ENCODE results near the gene STX10.
"Not testable (repeated sequence)": the region's sequence is repeated elsewhere in the genome, so short reads cannot be mapped to it uniquely, and the experiment has no call there.

Gene STX10

DNA sequence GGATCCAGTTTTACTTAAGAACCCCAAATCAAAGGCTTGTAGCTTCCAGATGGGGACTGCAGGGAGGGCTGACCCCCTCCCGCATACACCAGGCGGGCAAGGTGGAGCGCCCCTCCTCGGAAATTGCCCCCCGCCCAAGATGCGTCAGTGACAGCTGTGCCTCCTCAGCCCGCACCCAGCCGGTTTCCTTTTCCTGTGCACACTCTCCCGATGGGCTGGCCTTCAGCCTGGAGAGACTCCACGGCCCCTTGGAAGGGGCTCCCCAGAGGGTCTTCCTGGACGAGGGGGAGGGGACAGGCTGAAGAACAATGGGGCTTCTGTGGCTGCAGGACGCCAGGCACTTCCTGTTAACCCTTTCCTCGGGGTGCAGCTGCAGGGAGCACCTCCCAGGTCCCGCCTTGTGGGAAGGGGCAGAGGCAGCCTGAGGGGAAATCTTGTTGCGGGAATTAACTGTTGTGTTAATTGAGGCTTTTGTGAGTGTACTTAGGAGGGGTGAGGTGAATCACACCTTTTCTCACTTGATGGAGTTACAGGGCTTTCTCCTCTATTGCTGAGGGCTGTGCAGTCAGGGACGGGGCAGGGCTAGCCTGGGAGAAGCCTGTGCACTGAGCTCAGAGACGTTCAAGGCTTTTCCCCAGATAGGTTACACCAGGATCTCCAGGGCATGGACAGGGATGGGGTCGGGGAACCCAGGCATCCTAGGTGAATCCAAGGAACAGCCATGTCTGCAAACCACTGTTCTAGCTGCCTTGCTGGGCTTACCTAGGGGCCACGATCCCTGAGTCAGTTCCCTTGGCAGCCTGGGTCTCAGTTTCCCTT lies 14.4 kb upstream of the STX10 start:
- DNase-seq, result peak; percentile 34

DNA sequence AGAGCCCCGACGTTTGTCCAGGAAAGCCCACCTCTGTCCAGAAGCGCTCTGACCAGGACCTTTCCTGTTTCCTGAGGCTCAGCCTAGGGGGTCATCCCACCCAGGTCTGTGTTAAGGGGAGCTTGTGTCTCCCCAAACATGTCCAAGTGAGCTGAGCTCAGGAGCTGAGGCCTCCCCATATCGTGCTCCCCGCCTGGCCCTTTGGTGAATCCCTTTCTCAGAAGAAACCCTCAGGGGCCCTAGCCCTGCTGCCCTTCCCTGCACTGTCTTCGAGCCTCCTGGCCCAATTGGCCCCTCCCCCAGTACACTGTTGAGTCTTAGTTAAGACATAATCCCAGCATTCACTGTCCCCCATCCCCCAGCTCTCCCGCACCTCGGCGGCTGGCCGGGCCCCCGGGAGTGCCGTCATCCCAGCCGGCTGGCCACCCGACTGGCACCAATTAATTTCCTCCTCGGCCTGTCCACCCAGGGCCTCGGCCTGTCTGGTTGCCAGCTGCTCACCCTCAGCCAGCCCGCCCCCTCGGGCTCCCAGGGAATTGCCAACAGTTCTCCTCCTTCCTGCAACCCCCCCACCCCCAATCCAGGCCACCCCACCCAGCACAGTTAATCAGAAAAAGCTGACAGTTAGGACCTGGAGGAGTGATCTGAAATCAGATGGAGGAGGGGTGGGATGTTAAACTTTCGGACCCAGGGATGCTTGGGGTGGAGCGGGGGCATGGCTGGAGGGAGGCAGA lies 13.6 kb upstream of the STX10 start:
- DNase-seq, result peak; percentile 35

DNA sequence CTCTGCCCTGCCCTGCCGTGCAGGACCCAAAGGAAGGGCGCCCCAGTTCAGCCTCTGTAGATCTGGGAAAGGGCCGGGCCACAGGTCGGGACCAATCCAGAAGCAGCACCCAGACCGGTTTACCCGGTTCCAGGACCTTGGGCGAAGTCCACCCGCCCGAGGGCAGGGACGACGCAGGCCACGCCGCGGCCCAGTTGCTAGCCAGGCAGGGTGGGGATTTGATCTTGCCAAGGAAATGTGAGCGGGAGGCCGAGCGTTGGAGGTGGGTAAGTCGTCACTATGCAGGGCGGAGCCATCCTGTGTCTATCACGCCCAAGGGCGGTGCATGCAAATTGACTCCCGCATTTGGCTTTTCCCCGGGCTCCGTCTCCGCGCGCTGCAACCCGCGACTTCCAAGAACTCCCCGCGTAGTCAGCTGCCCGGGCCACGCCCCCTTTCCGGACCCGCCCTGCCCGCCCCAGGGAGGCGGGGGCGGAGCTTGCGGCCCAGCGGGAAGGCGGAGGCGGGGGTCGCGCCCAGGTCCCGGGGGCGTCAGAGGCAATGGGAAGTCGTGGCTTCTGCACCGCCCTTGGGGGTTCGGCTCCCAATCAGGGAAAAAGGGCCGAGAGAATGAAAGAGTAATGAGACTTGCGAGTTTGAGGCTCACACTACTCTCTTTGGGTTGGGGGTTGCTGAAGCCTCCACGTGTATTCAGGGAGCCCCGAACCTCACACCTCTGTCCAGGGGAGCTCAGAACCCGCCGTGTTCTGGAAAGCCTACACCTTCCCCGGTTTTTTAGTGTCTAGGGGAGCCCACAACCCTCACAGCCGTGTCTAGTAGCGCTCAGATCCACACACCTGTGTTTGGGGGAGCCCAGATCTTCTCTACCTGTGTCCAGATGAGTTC lies 12.8 kb upstream of the STX10 start:
- peak; percentile 86 for DNase-seq

DNA sequence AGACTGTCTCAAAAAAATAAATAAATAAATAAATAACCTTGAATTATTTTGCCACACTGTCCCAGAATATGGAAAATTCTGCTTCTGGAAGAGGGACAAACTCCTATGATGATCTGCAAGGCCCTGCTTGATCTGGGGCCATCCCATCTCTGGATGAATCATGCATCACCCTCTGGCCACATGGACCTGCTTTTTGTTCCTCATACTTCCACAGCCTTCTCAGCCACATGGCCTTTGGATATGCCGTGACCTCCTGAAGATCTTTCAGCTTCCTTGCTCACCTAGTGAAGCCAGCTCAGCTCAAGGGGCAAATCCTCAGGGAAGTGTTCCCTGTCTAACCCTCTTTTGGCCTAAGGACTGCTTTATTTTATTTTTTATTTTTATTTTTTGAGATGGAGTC lies 10.4 kb upstream of the STX10 start:
- no peak for DNase-seq

DNA sequence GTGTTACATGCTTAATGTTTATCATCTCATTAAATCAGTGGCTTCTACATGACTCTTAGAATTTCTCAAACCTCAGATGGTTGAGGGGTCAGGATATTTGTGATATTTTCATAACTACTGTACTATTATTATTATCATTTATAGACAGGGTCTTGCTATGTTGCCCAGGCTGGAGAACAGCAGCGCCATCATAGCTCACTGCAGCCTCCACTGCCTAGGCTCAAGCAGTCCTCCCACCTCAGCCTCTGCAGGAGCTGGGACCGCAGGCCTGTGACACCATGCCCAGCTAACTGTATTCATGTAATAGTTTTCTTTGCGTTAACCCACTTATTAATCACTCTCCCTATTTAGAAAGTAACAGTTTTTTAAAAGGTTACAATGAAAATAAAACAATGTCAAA lies 9.5 kb upstream of the STX10 start:
- DNase-seq, result no peak

DNA sequence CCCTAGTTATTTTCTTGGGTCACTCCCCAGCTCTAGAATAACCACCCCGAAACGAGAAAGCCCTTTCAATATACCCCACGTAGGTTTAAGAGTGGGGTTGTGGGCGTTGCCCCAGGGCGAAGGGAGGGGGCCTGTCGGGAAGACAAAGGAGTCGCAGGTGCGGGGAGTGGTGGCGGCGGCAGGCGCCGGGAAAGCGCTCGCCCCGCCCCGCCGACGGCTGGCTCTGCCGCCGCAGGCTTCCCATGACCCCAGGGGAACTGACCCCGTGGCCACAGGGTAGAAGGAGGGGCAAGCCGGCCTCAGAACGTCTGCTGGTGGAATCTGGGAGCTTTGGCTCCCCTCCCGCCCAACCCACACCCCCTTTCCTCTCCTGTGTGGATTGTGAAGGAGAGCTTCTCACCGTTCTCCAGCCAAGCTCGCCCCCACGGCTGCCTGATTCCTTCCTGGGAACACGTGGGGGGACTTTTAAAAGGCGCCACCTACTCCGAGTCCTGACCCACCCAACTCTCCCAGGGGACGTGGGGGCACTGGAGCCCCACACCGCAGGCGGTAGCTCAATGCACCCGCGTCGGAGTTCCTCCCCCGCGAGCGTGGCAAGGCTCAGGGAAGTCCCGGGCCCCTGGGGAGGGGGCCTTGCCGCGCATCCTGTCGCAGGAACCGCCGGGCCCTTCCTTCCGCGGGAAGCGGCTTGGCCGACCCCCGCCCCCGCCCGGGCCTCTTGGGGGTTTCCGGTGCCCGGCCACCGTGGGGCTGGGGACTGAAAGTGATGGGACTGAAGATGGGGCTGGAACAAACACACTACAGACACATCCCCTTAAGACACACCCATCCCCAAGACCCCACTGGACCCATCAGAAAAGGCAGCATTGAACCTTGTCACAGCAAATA lies 5.5 kb upstream of the STX10 start:
- DNase-seq, result peak; percentile 93

DNA sequence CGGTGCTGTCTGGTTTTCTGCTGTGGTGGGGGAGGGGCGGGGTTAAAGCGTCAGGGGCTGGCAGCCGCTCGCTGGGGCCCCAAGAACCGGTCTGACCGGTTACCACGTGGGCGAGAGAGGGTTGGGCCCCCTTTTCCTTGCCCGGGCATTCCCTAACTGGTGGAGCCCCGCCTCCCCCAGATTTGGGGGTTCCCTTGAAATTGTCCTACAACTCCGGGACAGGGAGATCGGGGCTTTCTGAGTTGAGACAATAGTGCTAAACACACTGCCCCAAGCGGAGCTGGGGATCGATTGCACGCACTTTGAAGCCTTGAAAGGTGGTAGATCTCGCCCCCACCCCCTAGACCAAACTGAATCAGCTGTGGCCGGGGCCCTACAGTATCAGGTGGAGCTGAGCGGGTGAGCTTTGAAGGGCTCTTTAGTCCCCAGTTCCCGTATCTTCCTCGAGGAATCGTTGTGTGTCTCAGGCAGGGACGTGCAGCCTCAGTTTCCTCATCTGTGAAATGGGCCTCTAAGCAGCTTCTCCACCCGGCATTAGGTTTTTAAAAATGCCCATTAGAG lies 4.8 kb upstream of the STX10 start:
- peak; percentile 90 for DNase-seq

DNA sequence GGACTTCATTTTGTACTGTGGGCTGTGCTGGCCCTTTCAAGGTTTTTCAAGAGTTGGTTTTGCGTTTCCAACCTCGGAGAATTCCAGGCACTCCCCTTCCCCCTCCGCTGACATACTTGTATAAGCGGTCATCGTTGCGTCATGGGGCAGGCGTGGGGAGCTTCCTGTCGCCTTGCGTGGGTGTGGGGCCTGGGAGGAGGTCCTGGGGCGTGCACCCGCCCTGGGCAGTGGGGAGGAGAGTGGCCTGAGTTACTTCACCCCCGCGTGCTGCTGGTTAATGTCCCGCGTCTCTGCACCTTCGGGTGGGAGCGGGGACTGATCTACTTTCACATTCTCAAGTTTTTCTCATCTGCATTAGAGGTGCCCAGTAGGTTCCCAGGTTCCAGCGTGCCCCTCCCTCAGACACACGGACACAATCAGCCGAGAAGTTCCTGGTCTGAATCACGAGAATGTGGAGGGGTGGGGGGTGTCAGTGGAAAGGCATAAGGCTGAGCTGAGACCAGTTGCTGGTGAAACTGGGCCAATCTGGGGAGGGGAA lies 4.1 kb upstream of the STX10 start:
- DNase-seq, result peak; percentile 75

DNA sequence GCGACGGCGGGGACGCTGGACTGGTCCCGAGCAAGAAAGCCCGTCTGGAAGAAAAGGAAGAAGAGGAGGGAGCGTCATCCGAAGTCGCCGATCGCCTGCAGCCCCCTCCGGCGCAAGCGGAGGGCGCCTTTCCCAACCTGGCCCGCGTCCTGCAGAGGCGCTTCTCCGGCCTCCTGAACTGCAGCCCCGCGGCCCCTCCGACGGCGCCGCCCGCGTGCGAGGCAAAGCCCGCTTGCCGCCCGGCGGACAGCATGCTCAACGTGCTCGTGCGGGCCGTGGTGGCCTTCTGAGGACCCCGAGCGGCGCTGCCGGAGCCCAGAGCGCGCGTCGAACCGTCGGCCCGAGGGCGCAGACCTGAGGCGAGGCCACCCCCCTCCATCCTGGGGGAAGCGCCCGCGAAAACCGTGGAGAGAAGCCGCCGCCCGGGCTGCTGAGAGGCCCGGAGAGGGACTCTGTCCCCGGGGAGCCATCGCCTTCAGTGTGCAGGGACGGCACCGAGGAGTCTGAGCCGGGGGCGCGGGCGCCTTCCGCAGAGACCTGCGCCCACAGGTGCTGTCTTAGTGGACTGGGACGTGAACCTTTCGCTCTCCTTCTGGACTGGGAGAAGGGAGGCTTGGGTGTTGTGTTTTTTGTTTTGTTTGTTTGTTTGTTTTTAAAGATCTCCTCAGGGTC lies 3.5 kb upstream of the STX10 start:
- DNase-seq, result no peak

DNA sequence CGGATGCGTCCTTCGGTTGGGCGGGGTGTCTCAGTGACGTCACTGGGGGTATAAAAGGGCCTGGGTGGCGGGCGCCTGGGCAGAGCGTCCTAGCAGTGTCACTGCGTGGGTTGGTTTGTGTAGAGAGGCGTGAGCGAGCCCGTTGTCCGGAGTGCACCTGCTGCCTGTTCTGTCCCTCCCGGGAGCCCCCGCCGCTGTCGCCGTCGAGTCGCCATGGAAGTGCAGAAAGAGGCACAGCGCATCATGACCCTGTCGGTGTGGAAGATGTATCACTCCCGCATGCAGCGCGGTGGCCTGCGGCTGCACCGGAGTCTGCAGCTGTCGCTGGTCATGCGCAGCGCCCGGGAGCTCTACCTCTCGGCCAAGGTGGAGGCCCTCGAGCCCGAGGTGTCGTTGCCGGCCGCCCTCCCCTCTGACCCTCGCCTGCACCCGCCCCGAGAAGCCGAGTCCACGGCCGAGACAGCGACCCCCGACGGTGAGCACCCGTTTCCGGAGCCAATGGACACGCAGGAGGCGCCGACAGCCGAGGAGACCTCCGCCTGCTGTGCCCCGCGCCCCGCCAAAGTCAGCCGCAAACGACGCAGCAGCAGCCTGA lies 2.9 kb upstream of the STX10 start:
- DNase-seq, result peak; percentile 96

DNA sequence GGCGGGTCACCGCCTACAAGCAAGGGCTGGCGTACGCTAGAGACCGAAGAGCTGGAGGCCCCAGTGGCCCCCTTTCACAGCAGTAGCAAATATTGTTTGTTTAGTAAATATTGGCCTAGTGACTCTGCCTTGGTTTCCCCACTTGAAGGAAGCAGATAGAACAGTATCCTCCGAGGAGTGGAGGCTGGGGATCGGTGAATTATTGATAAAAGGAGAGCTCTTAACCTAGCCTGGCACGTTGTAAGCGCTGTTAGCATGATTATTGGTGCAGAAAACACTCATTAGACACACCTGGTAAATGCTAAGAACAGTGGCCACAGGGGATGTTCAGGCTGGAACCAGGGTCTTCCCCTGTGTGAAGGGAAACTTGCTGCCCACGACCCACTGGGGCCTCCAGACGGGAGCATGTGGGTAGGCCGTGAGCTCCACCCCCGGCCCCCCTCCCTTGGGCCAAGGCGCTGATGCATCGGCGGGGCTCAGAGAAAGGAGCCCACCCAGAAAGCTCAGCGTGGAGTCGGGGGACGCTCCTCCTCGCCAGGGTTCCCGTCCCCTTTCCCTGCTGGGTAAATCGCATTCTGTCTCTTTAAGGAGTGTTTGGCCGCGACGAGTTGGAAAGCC lies 2.3 kb upstream of the STX10 start:
- no peak for DNase-seq

DNA sequence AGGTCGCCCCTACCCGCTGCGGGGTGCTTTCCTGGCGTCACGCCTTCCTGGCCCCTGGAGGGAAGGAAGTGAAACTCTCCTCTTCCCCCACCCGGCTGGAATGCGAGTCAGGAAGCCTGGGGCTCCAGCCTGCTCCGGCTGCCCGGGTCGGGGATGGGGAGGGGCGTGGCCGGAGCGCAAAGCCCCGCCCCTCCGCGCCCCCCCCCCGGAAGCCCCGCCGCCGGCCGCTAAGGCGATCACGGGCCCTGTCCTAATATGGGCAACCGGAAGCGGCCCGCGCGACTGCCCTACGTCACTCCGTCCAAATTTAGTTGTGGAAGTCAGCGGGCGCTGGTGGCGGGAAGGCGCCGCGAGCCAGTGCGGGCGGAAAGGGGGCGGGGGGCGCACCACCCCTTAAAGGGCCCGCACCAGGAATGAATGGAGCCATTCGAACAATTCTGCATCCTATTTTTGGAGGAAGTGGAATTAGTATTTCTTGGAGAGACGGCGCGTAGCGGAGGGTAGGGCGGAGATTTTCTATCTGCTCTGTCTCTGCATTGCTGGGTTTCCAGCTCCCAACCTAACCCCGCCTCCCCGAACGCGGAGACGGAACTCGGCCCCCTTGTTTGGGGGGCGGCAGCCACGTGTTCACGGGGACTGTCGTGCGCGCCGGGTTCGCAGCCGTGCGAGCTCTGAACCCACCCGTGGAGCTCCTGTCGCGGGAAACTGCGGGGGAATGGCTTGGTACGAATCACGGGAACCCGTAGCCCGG lies 1.6 kb upstream of the STX10 start:
- peak; percentile 96 for DNase-seq

DNA sequence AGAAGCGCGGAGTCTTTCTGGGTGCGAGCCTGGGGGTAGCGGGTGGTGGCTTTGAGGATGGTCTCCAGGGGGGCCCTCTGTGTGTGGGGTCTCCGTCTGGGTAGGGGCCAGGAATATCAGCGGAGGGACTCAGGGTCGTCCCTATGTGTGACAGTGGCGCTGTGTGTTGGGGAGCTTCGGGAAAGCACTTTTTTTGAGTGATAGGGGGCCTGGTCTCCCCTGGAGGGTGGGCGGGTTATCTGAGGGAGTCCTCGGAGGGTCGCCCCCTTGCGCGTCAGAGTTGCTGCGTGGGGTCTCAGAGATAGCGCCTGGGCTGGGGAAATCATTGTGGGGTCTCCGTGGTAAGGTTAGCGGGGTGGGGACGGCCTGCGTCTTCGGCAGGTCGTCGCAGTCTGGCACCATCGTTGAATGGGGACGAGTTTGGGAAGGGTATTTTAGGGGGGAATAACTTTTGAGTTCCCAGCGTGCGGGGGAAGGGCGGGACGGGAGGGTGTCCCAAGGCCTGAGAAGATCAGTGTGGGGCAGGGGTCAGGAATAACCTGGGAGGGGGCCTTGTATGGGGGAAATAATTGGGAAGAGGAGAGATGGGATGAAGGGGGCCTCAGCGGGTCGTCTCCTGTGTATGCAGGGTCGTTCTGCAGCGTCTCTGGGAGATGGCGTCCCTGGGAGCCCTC lies 893 bp upstream of the STX10 start:
- peak; percentile 32 for DNase-seq

DNA sequence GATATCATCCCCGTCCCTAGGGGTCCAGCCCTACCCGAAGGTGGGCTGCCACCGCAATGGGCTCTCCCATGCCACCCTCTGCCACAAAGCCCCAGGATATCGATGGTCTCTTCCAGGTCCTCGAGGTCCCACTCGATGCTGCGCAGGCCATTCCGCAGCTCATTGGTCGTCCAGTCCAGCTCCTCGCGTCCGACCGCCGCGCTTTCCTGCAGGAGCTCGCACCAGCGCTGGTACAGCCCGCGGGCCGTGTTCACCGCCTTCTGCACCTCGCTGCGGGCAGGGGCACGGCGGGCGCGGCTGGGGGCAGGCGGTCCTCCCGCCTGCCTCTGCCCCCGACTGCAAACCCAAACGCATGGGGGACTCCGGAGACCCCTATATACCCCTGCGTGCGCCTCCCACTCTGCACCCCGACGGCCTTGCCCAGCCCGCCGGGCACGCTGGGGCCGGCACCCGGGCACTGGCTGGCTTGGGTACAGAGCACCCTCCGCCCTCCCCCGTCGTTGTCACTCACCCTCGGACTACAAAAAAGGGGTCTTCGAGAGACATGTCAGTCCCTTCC lies 468 bp downstream of the STX10 start:
- no peak for DNase-seq

DNA sequence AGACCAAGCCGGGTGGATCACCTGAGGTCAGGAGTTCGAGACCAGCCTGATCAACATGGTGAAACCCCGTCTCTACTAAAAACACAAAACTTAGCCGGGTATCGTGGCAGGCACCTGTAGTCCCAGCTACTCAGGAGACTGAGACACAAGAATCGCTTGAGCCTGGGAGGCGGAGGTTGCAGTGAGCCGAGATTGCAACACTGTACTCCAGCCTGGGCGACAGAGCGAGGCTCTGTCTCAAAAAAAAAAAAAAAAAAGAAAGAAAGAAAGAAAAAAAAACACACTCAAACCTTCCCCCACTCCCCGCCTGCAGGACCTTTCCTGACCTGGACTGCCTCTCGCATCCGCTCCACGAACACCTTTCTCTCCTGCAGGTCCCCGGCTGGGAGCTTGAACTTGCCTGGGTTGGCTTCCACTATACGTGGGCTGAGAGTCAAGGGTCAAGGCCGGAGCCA lies 975 bp downstream of the STX10 start:
- not testable (repeated sequence) for DNase-seq

DNA sequence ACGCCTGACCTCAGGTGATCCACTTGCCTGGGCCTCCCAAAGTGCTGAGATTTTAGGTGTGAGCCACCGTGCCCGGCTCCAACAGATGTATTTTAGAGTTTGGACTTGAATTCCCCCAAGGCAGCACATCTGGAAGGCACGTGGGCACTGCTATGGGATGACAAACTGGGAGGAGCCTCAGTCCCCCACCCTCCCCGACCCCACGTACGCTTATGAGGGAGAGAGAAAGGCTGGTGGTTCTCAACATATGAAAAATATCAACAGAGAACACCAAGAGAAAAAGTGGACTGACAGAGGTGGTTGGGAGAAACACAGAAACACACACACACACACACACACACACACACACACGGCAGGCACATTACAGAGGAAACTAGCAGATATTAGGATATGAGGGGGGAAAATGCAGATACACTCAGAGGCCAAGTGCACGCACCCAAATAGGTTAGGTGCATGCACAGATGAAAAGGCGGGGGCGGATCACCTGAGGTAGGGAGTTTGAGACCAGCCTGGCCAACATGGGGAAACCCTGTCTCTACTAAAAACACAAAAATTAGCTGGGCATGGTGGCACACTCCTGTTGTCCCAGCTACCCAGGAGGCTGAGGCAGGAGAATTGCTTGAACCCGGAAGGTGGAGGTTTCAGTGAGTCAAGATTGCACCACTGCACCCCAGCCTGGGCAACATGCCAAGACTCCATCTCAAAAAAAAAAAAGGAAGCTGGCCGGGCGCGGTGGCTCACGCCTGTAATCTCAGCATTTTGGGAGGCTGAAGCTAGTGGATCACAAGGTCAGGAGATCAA lies 3.2 kb downstream of the STX10 start:
- peak; percentile 43 for DNase-seq

DNA sequence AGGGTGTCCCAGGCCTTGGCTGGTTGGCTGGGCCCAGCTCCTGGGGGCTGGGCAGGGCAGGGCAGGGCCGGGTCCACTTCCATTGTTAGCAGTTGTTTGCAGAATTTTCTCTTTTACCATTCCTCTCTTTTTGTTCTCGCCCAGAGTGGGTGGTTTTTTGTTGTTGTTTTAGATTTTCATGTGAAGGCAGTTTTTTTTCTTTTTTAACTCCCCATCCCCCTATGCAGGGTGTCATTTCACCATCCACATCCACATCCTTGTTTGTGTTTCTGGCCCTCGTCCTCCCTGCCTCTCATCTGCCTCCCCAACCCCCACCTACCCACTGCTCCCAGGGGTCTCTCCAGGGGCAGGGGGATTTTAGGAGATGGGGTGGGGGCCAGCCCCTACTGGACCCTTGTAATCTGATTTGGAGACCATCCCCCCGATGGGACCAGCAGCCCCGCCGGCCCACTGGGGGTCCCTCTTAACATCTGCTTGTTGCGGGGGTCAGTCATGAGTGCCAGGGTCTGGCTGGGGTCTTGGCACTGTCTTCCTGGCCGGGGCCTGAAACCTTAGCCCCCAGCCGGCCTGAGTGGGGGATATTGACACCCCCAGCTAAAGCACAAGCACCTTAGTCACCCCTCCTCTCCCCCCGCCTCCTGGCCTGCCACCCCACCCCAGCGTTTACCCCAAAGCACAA lies 10.4 kb downstream of the STX10 start:
- DNase-seq, result no peak

Measured in CD4-positive, alpha-beta T cell treated with Interferon gamma for 1 hour (primary cell).